ENCODE results near the gene ERGIC1.
"Not testable (repeated sequence)": the region's sequence is repeated elsewhere in the genome, so short reads cannot be mapped to it uniquely, and the experiment has no call there.

ERGIC1 gene

GRCh38 chr5:172885597-172886340, 51.7 kb downstream of the ERGIC1 start:
- no peak for DNase-seq

GRCh38 chr5:172886476-172886875, 52.4 kb downstream of the ERGIC1 start:
- DNase-seq: no peak

DNA sequence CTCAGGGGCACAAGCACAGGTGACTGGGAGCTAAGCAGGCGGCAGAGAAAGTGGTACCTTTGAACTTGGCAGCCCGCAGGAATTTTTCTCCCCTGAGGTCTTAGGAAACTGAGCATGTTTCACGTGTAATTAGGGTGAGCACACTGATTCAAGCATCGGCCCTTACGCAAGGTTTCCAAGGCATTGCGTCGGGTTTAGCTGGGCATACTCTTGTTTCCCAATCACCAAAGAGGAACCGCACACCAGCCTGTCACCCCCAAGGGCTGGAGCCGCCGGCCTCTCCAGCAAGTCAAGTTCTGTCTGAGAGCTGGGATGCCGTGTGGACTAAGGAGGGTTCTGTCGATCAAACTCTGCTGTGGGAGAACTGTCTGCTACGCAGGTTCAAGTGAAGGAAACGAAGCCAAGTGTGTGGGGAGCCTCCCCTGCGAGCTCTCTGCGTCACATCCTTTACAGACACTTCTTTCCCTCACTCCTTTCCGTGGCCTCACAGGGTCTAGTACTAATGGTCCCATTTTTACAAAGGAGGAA, 53.0 kb downstream of the ERGIC1 start:
- no peak for DNase-seq

DNA sequence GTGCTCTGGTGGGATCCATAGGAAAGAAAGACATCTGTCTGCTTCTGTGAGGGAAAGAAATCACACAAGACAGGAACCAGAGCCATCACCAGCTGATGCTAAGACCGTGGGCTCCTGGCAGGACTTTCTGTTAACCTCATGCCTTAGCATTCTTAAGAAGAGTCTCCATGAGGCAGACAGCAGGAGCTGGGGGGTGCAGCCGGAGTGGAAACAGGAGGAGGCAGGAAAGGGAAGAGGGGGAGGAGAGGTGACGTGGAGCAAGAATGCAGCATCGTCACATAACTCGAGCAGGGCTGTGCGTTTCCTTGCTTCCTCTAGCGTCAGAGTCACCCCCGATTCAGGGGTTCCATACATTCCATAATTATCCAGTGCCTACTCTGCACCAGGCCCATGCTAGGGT, 53.6 kb downstream of the ERGIC1 start:
- no peak for DNase-seq

- DNase-seq: no peak
Observed at GRCh38 chr5:172890659-172891058, 56.6 kb downstream of the ERGIC1 start.

DNA sequence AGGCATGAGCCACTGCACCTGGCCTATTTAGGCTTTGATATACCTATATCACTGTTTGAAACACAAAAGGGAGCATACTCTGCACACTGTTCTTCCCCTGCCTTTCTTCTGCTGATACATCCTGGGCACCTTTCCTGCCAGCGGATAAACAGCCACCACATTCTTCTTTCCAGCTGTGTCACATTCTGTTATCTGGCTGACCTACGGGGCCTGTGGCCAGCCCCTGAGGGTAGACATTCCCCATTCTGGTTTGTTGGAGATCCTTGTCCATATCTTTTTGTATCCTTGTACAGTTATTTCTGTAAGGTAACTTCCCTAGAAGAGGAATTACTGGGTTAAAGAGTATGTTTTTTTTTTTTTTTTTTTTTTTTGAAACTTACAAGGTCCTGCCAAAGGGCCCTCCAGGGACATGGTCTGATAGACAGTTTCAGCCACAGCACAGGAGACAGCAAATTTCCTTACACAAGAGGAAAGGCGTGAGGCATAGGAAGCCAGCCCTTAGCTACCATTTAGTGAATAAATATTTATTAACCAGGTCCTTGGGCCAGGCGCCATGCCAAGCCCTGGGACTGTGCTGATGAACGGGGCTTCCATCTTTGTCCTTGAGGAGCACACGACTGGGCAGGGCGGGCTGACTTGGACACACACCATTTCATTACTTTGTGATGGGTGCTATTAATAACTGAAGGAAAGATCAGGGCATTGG, 57.8 kb downstream of the ERGIC1 start:
- no peak for DNase-seq

GRCh38 chr5:172892713-172893112, 58.7 kb downstream of the ERGIC1 start:
- no peak for DNase-seq

- DNase-seq: no peak
Observed at GRCh38 chr5:172894767-172895388, 60.8 kb downstream of the ERGIC1 start.

DNA sequence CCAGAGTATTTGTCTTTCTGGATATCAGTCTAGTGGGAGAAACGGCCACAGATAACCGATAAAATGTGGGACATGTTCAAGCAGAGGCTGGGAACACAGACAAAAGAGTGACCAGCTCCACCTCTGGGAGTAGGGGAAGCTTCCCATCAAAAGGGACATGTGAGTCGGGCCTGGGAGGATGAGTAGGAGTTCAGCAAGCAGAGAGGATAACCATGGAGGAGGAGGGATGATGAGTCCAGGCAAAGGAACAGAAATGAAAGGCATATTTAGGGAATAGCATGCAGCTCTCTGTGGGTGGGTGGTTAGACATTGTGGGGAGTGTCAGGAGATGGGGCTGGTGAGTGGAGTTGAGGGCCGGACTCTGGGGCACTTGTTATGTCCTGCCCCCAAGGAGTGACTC, 61.5 kb downstream of the ERGIC1 start:
- DNase-seq: no peak

DNA sequence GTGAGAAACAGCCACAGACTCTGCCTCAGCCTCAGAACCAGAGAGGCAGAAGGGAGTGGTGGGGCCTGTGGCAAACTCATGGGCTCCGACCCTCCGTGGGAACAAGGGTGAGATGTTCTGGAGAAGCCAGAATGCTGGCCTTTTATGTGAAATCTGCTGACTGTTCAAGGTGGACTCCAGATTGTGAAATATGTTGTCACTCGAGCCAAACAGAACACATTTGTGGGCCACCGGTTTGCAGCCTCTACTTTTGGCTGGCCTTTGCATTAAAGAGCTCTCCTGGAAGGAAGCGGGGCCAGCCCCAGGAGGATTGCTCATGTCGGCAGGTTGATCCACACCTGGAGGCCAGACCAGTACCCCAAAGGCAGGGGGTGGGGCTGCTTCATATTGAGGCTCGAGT, 62.4 kb downstream of the ERGIC1 start:
- no peak for DNase-seq

- not testable (repeated sequence) for DNase-seq
Observed at GRCh38 chr5:172897067-172897466, 63.0 kb downstream of the ERGIC1 start.

DNA sequence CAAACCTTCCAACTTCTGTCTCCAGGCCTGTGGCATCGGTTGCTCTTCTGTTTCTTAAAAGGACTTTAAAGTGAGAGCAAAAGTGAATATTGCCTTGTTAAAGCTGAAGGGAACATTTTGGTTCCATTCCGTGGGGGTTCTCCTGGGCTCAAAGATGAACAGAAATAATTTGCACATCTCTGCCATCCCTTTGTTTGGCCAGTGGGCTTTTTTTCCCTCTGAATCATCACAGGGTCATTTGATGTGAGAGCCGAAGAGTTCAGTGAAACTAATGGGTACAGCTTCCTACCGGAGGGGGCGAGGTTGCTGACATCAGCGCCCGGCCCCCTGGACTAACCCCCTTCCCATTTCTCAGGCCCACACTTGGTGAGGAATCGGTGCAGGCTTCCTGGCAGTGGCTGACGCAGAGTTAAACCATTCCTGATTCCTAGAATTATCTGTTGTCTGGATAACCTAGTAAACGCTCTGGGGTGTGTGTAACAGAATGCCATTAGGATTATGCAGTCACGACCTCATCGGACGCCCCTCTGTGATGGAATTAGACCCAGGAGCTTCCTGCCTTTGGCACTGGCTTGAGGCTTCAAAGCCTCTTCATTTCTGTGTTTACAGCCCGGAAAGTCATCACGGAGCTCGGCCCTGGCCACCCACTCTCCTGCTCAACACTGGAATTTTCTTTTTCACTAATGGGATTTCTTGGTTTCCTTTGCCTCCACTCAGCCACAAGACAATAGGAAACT, 63.6 kb downstream of the ERGIC1 start:
- no peak for DNase-seq

DNA sequence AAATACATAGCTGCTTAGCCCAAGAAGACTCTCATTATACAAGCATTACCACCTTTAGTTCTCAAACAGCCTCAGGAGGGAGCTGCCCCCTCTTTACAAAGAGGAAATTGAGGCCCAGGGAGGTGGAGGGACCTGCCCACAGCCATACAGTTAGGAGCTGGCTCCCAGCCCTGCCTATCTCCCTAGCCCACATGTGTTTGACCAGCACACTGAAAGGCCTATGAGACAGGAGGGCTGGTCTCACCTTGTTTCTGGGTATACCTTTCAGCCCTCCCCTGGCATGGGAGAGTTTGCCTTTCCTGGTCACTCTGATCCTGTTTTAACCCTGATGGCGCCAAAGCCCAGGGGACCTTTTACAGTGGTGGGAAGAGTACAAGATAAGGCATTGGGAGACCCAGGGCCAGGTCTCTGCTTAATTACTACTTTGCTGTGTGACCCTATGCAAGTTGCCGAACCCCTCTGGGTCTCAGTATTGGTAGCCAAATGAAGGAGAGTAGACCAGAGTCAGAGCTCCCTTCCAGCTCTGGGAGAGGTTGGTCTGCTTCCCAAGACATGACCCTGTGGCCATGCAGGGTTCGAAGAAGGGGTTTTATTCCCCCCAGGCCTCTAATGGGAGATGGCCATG, 64.3 kb downstream of the ERGIC1 start:
- DNase-seq: no peak

- DNase-seq: no peak
Observed at GRCh38 chr5:172898843-172899369, 64.9 kb downstream of the ERGIC1 start.

- DNase-seq: no peak
Observed at GRCh38 chr5:172899436-172899835, 65.4 kb downstream of the ERGIC1 start.

DNA sequence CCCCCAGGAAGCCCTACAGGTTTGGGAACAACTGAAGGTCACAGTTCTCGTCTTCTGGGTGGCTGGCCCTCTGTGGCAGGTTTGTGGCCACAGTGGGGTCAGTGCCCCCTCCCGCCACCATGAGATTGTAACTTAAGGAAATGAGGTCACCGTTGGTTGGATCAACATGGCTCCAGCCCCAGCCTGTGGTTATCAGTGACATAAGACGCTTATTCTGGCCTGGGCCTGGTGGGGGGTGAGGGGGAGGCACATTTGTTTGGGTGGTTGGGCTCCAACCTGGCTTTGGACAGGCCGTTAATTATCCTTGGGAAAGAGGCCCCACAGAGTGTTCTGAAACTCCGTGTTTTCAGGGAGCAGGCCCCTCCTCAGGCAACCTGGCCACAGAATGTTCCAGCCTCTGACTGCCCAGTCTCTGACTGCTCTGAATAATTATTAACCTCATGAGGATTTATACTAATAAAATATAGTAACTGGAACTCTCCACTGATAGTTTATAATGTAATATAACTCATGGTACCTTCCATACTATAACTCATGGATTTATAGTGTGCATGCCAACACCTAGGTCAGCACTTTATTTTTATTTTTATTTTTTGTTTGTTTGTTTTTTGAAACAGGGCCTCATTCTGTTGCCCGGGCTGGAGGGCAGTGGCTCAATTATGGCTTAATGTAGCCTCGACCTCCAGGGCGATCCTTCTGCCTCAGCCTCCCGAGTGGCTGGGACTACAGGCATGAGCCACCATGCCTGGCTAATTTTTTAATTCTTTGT, 67.1 kb downstream of the ERGIC1 start:
- DNase-seq: no peak

GRCh38 chr5:172901788-172902496, 67.9 kb downstream of the ERGIC1 start:
- no peak for DNase-seq

GRCh38 chr5:172902497-172903472, 68.7 kb downstream of the ERGIC1 start:
- no peak for DNase-seq

GRCh38 chr5:172903790-172904189, 69.7 kb downstream of the ERGIC1 start:
- no peak for DNase-seq

DNA sequence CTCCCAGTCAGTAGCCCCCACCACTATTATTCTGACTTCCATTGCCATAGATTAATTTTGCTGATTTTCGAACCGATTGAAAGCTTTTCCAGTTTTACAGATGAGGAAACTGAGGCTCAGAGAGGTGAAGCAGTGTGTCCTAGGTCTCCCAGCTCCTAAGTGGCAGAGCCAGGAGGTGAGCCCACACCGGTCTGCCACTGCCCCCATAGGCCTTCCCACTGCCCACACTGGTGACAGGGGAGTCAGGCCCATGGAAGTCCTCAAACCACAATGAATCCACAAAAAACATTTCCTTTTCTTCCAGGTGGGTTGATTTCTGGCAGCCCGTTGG, 70.2 kb downstream of the ERGIC1 start:
- DNase-seq: no peak
